Measurements from ENCODE around the gene TOMM20. TPM values are rescaled to one million over a fixed set of nuclear protein-coding genes. Genes with fewer than 3 reads are reported as not detected.
A peak's percentile ranks its signal among the peaks of the same experiment; 100 is the strongest.

The TOMM20 gene
- total and polyA plus RNA-seq, 2 experiments from 2014 or later, result 75.7 to 103 TPM

GRCh38 chr1:235072096-235072495 is 56.5 kb downstream of the TOMM20 start:
- no peaks in the 10 kb centered on the region for H3K79me2 ChIP-seq (ENCODE audit: insufficient read depth)
- H3K9me2 ChIP-seq (ENCODE audit: insufficient read depth), result no peaks in the 10 kb centered on the region
- H3K4me2 ChIP-seq (ENCODE audit: unreplicated experiment), result no peak overlapping the region
- H3K9me3 ChIP-seq (ENCODE audit: low read depth), result no peaks in the 10 kb centered on the region
- H2AFZ ChIP-seq, result no peak overlapping the region
- H3K4me3 ChIP-seq, result no peak overlapping the region
- H3K27me3 ChIP-seq (replicated peaks; ENCODE audit: insufficient read depth), result no peaks in the 10 kb centered on the region
- TF ChIP-seq EZH2 (IDR thresholded peaks at IDR 0.05; ENCODE audit: insufficient read depth, poor library complexity, severe bottlenecking) (no peak), EZH2phosphoT487 (IDR thresholded peaks at IDR 0.05; ENCODE audit: insufficient read depth, low read depth) (no peak)
- no peak for DNase-seq
- in situ Hi-C loops (cut with MboI), result no loop called here
- no peaks in the 10 kb centered on the region for H4K20me1 ChIP-seq (ENCODE audit: insufficient read depth)
- H3K36me3 ChIP-seq (ENCODE audit: low read depth), result no peaks in the 10 kb centered on the region
- 96 to 100% methylated on average over 6 of the region's 6 CpGs for whole genome bisulfite sequencing, 2 experiments (ENCODE audit: low coverage in 1 of 2, low lambda C conversion rate in 2 of 2, missing lambda C conversion rate in 2 of 2)
- no peak overlapping the region for H3K27ac ChIP-seq
- peaks cover 61% of the 10 kb centered on the region for H3K4me1 ChIP-seq (ENCODE audit: insufficient read depth)
- H3F3A ChIP-seq (ENCODE audit: insufficient read depth), result peaks cover 62% of the 10 kb centered on the region
- no peak overlapping the region for H3K9ac ChIP-seq

GRCh38 chr1:235070819-235071218 is 57.8 kb downstream of the TOMM20 start:
- Histone ChIP-seq H3F3A (ENCODE audit: insufficient read depth) (peaks cover 55% of the 10 kb centered on the region), H4K20me1 (ENCODE audit: insufficient read depth) (no peaks in the 10 kb centered on the region), H3K9ac (no peak overlapping the region), H3K27ac (no peak overlapping the region), H3K9me2 (ENCODE audit: insufficient read depth) (no peaks in the 10 kb centered on the region), H3K4me3 (no peak overlapping the region), H3K27me3 (replicated peaks; ENCODE audit: insufficient read depth) (no peaks in the 10 kb centered on the region), H3K36me3 (ENCODE audit: low read depth) (no peaks in the 10 kb centered on the region), H2AFZ (no peak overlapping the region), H3K9me3 (ENCODE audit: low read depth) (no peaks in the 10 kb centered on the region), H3K79me2 (ENCODE audit: insufficient read depth) (no peaks in the 10 kb centered on the region), H3K4me2 (ENCODE audit: unreplicated experiment) (no peak overlapping the region), H3K4me1 (ENCODE audit: insufficient read depth) (peaks cover 60% of the 10 kb centered on the region)
- in situ Hi-C loops (cut with MboI), result no loop called here
- DNase-seq, result no peak
- TF ChIP-seq EZH2phosphoT487 (IDR thresholded peaks at IDR 0.05; ENCODE audit: insufficient read depth, low read depth), result no peak
- TF ChIP-seq EZH2 (IDR thresholded peaks at IDR 0.05; ENCODE audit: insufficient read depth, poor library complexity, severe bottlenecking), result no peak

- Histone ChIP-seq H3K27me3 (replicated peaks; ENCODE audit: insufficient read depth) (no peaks in the 10 kb centered on the region), H3K9ac (peak overlapping the region; percentile 83), H4K20me1 (ENCODE audit: insufficient read depth) (no peaks in the 10 kb centered on the region), H3K27ac (peak overlapping the region; percentile 96), H3K79me2 (ENCODE audit: insufficient read depth) (no peaks in the 10 kb centered on the region), H3K4me2 (ENCODE audit: unreplicated experiment) (peak overlapping the region; percentile 0), H2AFZ (no peak overlapping the region), H3K4me3 (no peak overlapping the region), H3K4me1 (ENCODE audit: insufficient read depth) (peaks cover 53% of the 10 kb centered on the region), H3F3A (ENCODE audit: insufficient read depth) (peaks cover 48% of the 10 kb centered on the region), H3K9me3 (ENCODE audit: low read depth) (no peaks in the 10 kb centered on the region), H3K9me2 (ENCODE audit: insufficient read depth) (no peaks in the 10 kb centered on the region), H3K36me3 (ENCODE audit: low read depth) (no peaks in the 10 kb centered on the region)
- peak; percentile 98 for DNase-seq
- in situ Hi-C loops (cut with MboI), result no loop called here
- WGBS, 2 experiments (ENCODE audit: low coverage in 1 of 2, low lambda C conversion rate in 2 of 2, missing lambda C conversion rate in 2 of 2), result 30 to 33% methylated on average over 34 of the region's 34 CpGs
- TF ChIP-seq EZH2 (IDR thresholded peaks at IDR 0.05; ENCODE audit: insufficient read depth, poor library complexity, severe bottlenecking) (no peak), EZH2phosphoT487 (IDR thresholded peaks at IDR 0.05; ENCODE audit: insufficient read depth, low read depth) (0 out of 2 replicates have a peak, but pooled peaks have one; percentile 11)
Measured at GRCh38 chr1:235069577-235070563, 58.8 kb downstream of the TOMM20 start.

DNA sequence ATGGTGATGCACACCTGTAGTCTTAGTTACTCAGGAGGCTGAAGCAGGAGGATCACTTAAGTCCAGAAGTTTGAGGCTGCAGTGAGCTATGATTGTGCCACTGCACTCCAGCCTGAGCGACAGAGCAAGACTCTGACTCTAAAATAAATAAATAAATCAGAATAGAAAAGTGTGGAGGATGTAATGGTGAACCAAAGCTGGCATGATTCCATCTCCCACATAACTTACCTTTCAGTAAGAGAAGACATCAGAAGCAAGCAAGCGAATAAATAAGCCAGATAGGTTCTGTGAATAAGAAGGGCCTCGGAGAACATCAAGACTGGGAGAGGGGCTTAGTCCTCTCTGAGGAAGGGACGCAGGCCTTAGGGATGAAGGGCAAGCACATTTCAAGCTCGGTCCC is 59.5 kb downstream of the TOMM20 start:
- 87 to 93% methylated on average over 5 of the region's 5 CpGs for WGBS, 2 experiments (ENCODE audit: low coverage in 1 of 2, low lambda C conversion rate in 2 of 2, missing lambda C conversion rate in 2 of 2)
- Histone ChIP-seq H2AFZ (no peak overlapping the region), H3K4me3 (no peak overlapping the region), H3K79me2 (ENCODE audit: insufficient read depth) (no peaks in the 10 kb centered on the region), H3K9me3 (ENCODE audit: low read depth) (no peaks in the 10 kb centered on the region), H3K36me3 (ENCODE audit: low read depth) (no peaks in the 10 kb centered on the region), H3K27ac (peak overlapping the region; percentile 96), H3K4me1 (ENCODE audit: insufficient read depth) (peaks cover 46% of the 10 kb centered on the region), H4K20me1 (ENCODE audit: insufficient read depth) (no peaks in the 10 kb centered on the region), H3K9me2 (ENCODE audit: insufficient read depth) (no peaks in the 10 kb centered on the region), H3K4me2 (ENCODE audit: unreplicated experiment) (peak overlapping the region; percentile 0), H3K9ac (peak overlapping the region; percentile 83), H3F3A (ENCODE audit: insufficient read depth) (peaks cover 41% of the 10 kb centered on the region), H3K27me3 (replicated peaks; ENCODE audit: insufficient read depth) (no peaks in the 10 kb centered on the region)
- in situ Hi-C loops (cut with MboI), result no loop called here
- TF ChIP-seq EZH2 (IDR thresholded peaks at IDR 0.05; ENCODE audit: insufficient read depth, poor library complexity, severe bottlenecking), result no peak
- no peak for TF ChIP-seq EZH2phosphoT487 (IDR thresholded peaks at IDR 0.05; ENCODE audit: insufficient read depth, low read depth)
- DNase-seq, result no peak
